Endodermal cell (in vitro differentiated cells): Measurements from ENCODE around the gene IL1RAPL2. TPM values are rescaled to one million over a fixed set of nuclear protein-coding genes. Genes with fewer than 3 reads are reported as not detected.
"Not testable (repeated sequence)": the region's sequence is repeated elsewhere in the genome, so short reads cannot be mapped to it uniquely, and the experiment has no call there.

Experiments
- DNase-seq: peaks from one replicate; pipeline ENCODE4 v3.0.0-alpha.2; 2017
- H3K27ac ChIP-seq: 2 replicates; pipeline ENCODE4 v1.5.1; 2013; ENCODE audit warnings: mild to moderate bottlenecking, low read depth, low read length, moderate library complexity
- H3K27me3 ChIP-seq: 2 replicates; pipeline ENCODE4 v1.6.1; 2013; ENCODE audit warnings: mild to moderate bottlenecking, low read length, moderate library complexity; ENCODE audit not compliant: insufficient read depth, control insufficient read depth, poor library complexity, severe bottlenecking
- H3K36me3 ChIP-seq: 2 replicates; pipeline ENCODE4 v1.7.0; 2013; ENCODE audit warnings: mild to moderate bottlenecking, low read length, moderate library complexity; ENCODE audit not compliant: control insufficient read depth, insufficient read depth
- H3K4me1 ChIP-seq: one replicate; pipeline ENCODE4 v1.7.0; 2013; ENCODE audit warnings: low read length; ENCODE audit not compliant: control insufficient read depth, insufficient read depth
- H3K4me3 ChIP-seq: 2 replicates; pipeline ENCODE4 v1.5.1; 2013; ENCODE audit warnings: mild to moderate bottlenecking, low read length, moderate library complexity
- H3K9ac ChIP-seq: 2 replicates; pipeline ENCODE4 v1.6.1; 2013; ENCODE audit warnings: mild to moderate bottlenecking, low read length, moderate library complexity; ENCODE audit not compliant: poor library complexity, severe bottlenecking; ENCODE audit errors: extremely low read depth
- H3K9me3 ChIP-seq: 2 replicates; pipeline ENCODE4 v1.6.1; 2013; ENCODE audit warnings: mild to moderate bottlenecking, low read length, moderate library complexity; ENCODE audit not compliant: control insufficient read depth
- H3K27ac Mint-ChIP-seq: 2 replicates; pipeline ENCODE4 v1.8.0; 2020; ENCODE audit warnings: mixed read lengths
- H3K27me3 Mint-ChIP-seq: 2 replicates; pipeline ENCODE4 v1.8.0; 2021; ENCODE audit warnings: mild to moderate bottlenecking, mixed read lengths; ENCODE audit not compliant: insufficient read depth
- H3K36me3 Mint-ChIP-seq: 2 replicates; pipeline ENCODE4 v1.8.0; 2020; ENCODE audit warnings: low read depth, mixed read lengths
- H3K4me1 Mint-ChIP-seq: 2 replicates; pipeline ENCODE4 v1.8.0; 2020; ENCODE audit warnings: mixed read lengths
- H3K4me3 Mint-ChIP-seq: 2 replicates; pipeline ENCODE4 v1.8.0; 2020; ENCODE audit warnings: mild to moderate bottlenecking, moderate library complexity, mixed read lengths
- H3K9me3 Mint-ChIP-seq: 2 replicates; pipeline ENCODE4 v1.8.0; 2020; ENCODE audit warnings: mild to moderate bottlenecking, mixed read lengths
- CTCF ChIP-seq: fragments of 200-600 bp; sonication (generic); conservative IDR thresholded peaks from 2 replicates; pipeline ENCODE4 v1.5.0; 2021; ENCODE audit warnings: antibody characterized with exemption, mild to moderate bottlenecking
- WGBS, 2 experiments: methylation state at CpG; one replicate each; pipeline versions ENCODE4 v1.1.5 to v1.1.7; 2013; ENCODE audit warnings: missing lambda C conversion rate in 2 of 2, mixed read lengths in 1 of 2; ENCODE audit not compliant: insufficient coverage in 1 of 2, insufficient read length in 1 of 2; 5-methylcytosine and 5-hydroxymethylcytosine counted together
- total RNA-seq, 2 donors: library from RNA; stranded (reverse); fragmentation: NEBNext Ultra II Directional in 1 of 2; extraction: Animal tissue kit (Norgen Biotek cat#: 25700) in 1 of 2; gene quantifications; 2 replicates in 1 of 2; 3 replicates in 1 of 2; pipeline ENCODE4 v1.2.1, GENCODE V29; 2021

IL1RAPL2 gene
- total RNA-seq, 2 donors from 2014 or later, result 0.13 TPM; not detected in 1

GRCh38 chrX:104539081-104539480, 26.9 kb upstream of the IL1RAPL2 start:
- Mint-ChIP-seq H3K4me3 (no peak overlapping the region), H3K27me3 (no peaks in the 10 kb centered on the region), H3K9me3 (peaks cover 37% of the 10 kb centered on the region), H3K36me3 (no peaks in the 10 kb centered on the region), H3K4me1 (no peaks in the 10 kb centered on the region), H3K27ac (no peak overlapping the region)
- 76% methylated on average over 2 of the region's 2 CpGs; no CpG with 5 or more reads in 1 of the 2 experiments for WGBS, 2 experiments
- TF ChIP-seq CTCF, result no peak
- Histone ChIP-seq H3K27ac (no peak overlapping the region), H3K4me1 (no peaks in the 10 kb centered on the region), H3K9me3 (no peaks in the 10 kb centered on the region), H3K4me3 (no peak overlapping the region), H3K36me3 (no peaks in the 10 kb centered on the region), H3K27me3 (no peaks in the 10 kb centered on the region), H3K9ac (no peak overlapping the region)
- DNase-seq, result no peak

GRCh38 chrX:104542447-104542846, 23.6 kb upstream of the IL1RAPL2 start:
- not testable (repeated sequence) for DNase-seq, H3K27ac ChIP-seq, H3K36me3 ChIP-seq, H3K27ac Mint-ChIP-seq, H3K4me1 Mint-ChIP-seq, H3K4me1 ChIP-seq, H3K27me3 ChIP-seq, H3K36me3 Mint-ChIP-seq, H3K9ac ChIP-seq, H3K27me3 Mint-ChIP-seq, H3K4me3 Mint-ChIP-seq, H3K9me3 ChIP-seq, H3K4me3 ChIP-seq
- peaks cover 42% of the 10 kb centered on the region for H3K9me3 Mint-ChIP-seq
- 100% methylated on average over 1 of the region's 2 CpGs; no CpG with 5 or more reads in 1 of the 2 experiments for WGBS, 2 experiments

- TF ChIP-seq CTCF, result no peak
- peaks cover 57% of the 10 kb centered on the region for H3K27me3 Mint-ChIP-seq
- no peak overlapping the region for H3K27ac ChIP-seq
- H3K9me3 ChIP-seq, result no peaks in the 10 kb centered on the region
- H3K4me3 Mint-ChIP-seq, result no peak overlapping the region
- no peak overlapping the region for H3K27ac Mint-ChIP-seq
- peaks cover 45% of the 10 kb centered on the region for H3K27me3 ChIP-seq
- H3K9ac ChIP-seq, result no peak overlapping the region
- peaks cover 65% of the 10 kb centered on the region for H3K9me3 Mint-ChIP-seq
- DNase-seq, result no peak
- no peak overlapping the region for H3K4me3 ChIP-seq
- WGBS, 2 experiments, result 98% methylated on average over 7 of the region's 9 CpGs; no CpG with 5 or more reads in 1 of the 2 experiments
- no peaks in the 10 kb centered on the region for H3K4me1 ChIP-seq
- no peaks in the 10 kb centered on the region for H3K4me1 Mint-ChIP-seq
- H3K36me3 Mint-ChIP-seq, result no peaks in the 10 kb centered on the region
- no peaks in the 10 kb centered on the region for H3K36me3 ChIP-seq
These were observed 1.7 kb upstream of the IL1RAPL2 start for GRCh38 chrX:104564335-104564734.
